GM12873 (cell line): ENCODE data around the gene VSIG4.

ENCODE experiments used
- CTCF ChIP-seq: IDR thresholded peaks from 2 replicates; pipeline ENCODE4 v1.5.1; 2012; ENCODE audit warnings: low read depth, mild to moderate bottlenecking, moderate library complexity, low read length, control low read depth; ENCODE audit not compliant: insufficient read depth; ENCODE audit errors: missing control alignments

The VSIG4 gene

GRCh38 chrX:66051980-66052379 lies 12.1 kb upstream of the VSIG4 start:
- TF ChIP-seq CTCF: no peak

GRCh38 chrX:66050140-66050569 lies 10.3 kb upstream of the VSIG4 start:
- TF ChIP-seq CTCF: no peak

GRCh38 chrX:66049056-66049455 lies 9.2 kb upstream of the VSIG4 start:
- no peak for TF ChIP-seq CTCF

GRCh38 chrX:66046612-66047235 lies 6.8 kb upstream of the VSIG4 start:
- no peak for TF ChIP-seq CTCF

GRCh38 chrX:66045894-66046293 lies 6.0 kb upstream of the VSIG4 start:
- TF ChIP-seq CTCF: no peak

GRCh38 chrX:66043584-66043983 lies 3.7 kb upstream of the VSIG4 start:
- no peak for TF ChIP-seq CTCF

- no peak for TF ChIP-seq CTCF
Measured at GRCh38 chrX:66042307-66043077, 2.6 kb upstream of the VSIG4 start.
